ENCODE data around the gene KCNJ12.

Gene KCNJ12

GRCh38 chr17:21388066-21388465 lies 11.9 kb downstream of the KCNJ12 start:
- TF ChIP-seq, protein P1, sequence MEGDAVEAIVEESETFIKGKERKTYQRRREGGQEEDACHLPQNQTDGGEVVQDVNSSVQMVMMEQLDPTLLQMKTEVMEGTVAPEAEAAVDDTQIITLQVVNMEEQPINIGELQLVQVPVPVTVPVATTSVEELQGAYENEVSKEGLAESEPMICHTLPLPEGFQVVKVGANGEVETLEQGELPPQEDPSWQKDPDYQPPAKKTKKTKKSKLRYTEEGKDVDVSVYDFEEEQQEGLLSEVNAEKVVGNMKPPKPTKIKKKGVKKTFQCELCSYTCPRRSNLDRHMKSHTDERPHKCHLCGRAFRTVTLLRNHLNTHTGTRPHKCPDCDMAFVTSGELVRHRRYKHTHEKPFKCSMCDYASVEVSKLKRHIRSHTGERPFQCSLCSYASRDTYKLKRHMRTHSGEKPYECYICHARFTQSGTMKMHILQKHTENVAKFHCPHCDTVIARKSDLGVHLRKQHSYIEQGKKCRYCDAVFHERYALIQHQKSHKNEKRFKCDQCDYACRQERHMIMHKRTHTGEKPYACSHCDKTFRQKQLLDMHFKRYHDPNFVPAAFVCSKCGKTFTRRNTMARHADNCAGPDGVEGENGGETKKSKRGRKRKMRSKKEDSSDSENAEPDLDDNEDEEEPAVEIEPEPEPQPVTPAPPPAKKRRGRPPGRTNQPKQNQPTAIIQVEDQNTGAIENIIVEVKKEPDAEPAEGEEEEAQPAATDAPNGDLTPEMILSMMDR (conservative IDR thresholded peaks at IDR 0.05) = no peak
- no peak overlapping the region for H3K27ac ChIP-seq

GRCh38 chr17:21388944-21389343 lies 12.8 kb downstream of the KCNJ12 start:
- TF ChIP-seq, protein P1 (conservative IDR thresholded peaks at IDR 0.05) = no peak
- no peak overlapping the region for H3K27ac ChIP-seq

- H3K27ac ChIP-seq = no peak overlapping the region
- TF ChIP-seq, protein P1 (conservative IDR thresholded peaks at IDR 0.05) = no peak
Observed at GRCh38 chr17:21389394-21389793, 13.2 kb downstream of the KCNJ12 start.

DNA sequence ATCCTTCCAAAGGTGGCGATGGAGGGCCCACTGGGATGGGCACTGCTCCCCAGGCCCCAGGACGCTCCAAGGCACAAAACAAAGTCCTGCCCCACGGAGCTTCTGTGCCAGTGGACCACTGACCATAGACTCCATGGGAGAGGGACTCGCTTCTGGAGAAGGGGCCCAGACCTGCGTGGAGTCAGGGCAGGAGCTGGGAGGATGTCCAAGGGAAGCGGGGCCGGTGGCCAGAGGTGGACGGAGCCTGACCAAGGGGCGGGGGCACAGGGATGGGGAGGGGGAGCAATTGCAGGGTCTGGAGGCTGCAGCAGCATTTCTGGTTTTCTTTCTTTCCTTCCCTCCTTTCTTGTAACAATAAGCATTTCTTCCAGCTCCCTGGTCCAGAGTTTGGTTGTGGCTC lies 14.1 kb downstream of the KCNJ12 start:
- no peak overlapping the region for H3K27ac ChIP-seq
- TF ChIP-seq, protein P1 (conservative IDR thresholded peaks at IDR 0.05) = no peak

- TF ChIP-seq, protein P1 (conservative IDR thresholded peaks at IDR 0.05) = no peak
- no peak overlapping the region for H3K27ac ChIP-seq
Observed at GRCh38 chr17:21392266-21392665, 16.1 kb downstream of the KCNJ12 start.

GRCh38 chr17:21394265-21394664 lies 18.1 kb downstream of the KCNJ12 start:
- TF ChIP-seq, protein P1 (conservative IDR thresholded peaks at IDR 0.05) = no peak
- H3K27ac ChIP-seq = no peak overlapping the region

- no peak overlapping the region for H3K27ac ChIP-seq
- TF ChIP-seq, protein P1 (conservative IDR thresholded peaks at IDR 0.05) = no peak
Observed at GRCh38 chr17:21395764-21396163, 19.6 kb downstream of the KCNJ12 start.

DNA sequence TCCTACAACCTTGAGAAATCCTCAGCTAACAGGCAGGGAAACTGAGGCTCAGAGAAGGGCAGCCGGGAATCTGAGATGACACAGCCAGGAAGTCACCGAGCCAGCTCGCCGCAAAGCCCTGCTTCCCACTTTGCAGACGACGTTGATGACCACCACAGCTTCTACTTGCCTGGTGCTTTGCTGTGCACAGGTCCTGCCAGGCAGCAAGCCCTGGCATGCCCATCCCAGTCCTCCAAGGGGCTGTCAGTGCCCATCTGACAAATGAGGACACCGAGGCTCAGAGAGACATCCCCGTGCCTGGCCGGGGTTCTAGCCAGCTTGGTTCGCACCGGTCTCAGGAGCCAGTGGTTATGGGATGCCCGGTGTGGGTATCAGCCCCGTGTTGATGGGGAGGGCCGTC lies 20.1 kb downstream of the KCNJ12 start:
- TF ChIP-seq, protein P1 (conservative IDR thresholded peaks at IDR 0.05) = no peak
- no peak overlapping the region for H3K27ac ChIP-seq

All from VCaP (cell line).